Hematopoietic multipotent progenitor cell treated with erythropoietin and hydrocortisone succinate and interleukin-3 and kit ligand, for 17 days (in vitro differentiated cells): ENCODE measurements around the gene YPEL2.
"Not testable (repeated sequence)": the region's sequence is repeated elsewhere in the genome, so short reads cannot be mapped to it uniquely, and the experiment has no call there.

Experiments used
- DNase-seq: peaks from one replicate; pipeline ENCODE4 v3.0.0-alpha.2; 2015; ENCODE audit warnings: low spot score

The YPEL2 gene

GRCh38 chr17:59377410-59377809 lies 46.0 kb downstream of the YPEL2 start:
- DNase-seq = no peak

GRCh38 chr17:59378675-59379074 lies 47.2 kb downstream of the YPEL2 start:
- DNase-seq = no peak

- no peak for DNase-seq
Measured at GRCh38 chr17:59380474-59380873, 49.0 kb downstream of the YPEL2 start.

- DNase-seq = no peak
Measured at GRCh38 chr17:59381716-59382570, 50.5 kb downstream of the YPEL2 start.

- DNase-seq = no peak
Measured at GRCh38 chr17:59383893-59384292, 52.4 kb downstream of the YPEL2 start.

GRCh38 chr17:59387351-59388068 lies 56.1 kb downstream of the YPEL2 start:
- DNase-seq = no peak

GRCh38 chr17:59388069-59388556 lies 56.7 kb downstream of the YPEL2 start:
- no peak for DNase-seq

GRCh38 chr17:59389066-59389465 lies 57.6 kb downstream of the YPEL2 start:
- no peak for DNase-seq

GRCh38 chr17:59391021-59391420 lies 59.6 kb downstream of the YPEL2 start:
- no peak for DNase-seq

GRCh38 chr17:59392973-59393679 lies 61.7 kb downstream of the YPEL2 start:
- DNase-seq = no peak

- DNase-seq = not testable (repeated sequence)
Measured at GRCh38 chr17:59393742-59394410, 62.4 kb downstream of the YPEL2 start.

- no peak for DNase-seq
Measured at GRCh38 chr17:59396134-59396826, 64.8 kb downstream of the YPEL2 start.

- DNase-seq = no peak
Measured at GRCh38 chr17:59397316-59398073, 66.0 kb downstream of the YPEL2 start.

- no peak for DNase-seq
Measured at GRCh38 chr17:59399914-59400313, 68.5 kb downstream of the YPEL2 start.

- DNase-seq = no peak
Measured at GRCh38 chr17:59400858-59401257, 69.4 kb downstream of the YPEL2 start.

GRCh38 chr17:59401274-59401673 lies 69.8 kb downstream of the YPEL2 start:
- DNase-seq = no peak

- DNase-seq = no peak
Measured at GRCh38 chr17:59401725-59402124, 70.3 kb downstream of the YPEL2 start.

GRCh38 chr17:59402760-59403159 lies 71.3 kb downstream of the YPEL2 start:
- no peak for DNase-seq

GRCh38 chr17:59404471-59404870 lies 73.0 kb downstream of the YPEL2 start:
- no peak for DNase-seq

- no peak for DNase-seq
Measured at GRCh38 chr17:59405944-59406705, 74.7 kb downstream of the YPEL2 start.
